NCI-H1048 (cell line): ENCODE data around the gene MSRB2.
"Not testable (repeated sequence)": the region's sequence is repeated elsewhere in the genome, so short reads cannot be mapped to it uniquely, and the experiment has no call there.

Experiments
- DNase-seq: peaks from one replicate; lab custom pipeline; 2025; lab: John Stamatoyannopoulos, UW

MSRB2 gene

GRCh38 chr10:23095404-23095965 is at the start of gene MSRB2:
MSRB2 (plus strand) TSS chr10:23095579; CDS start chr10:23095609, 30 bp downstream.
- peak; percentile 88 for DNase-seq

GRCh38 chr10:23046027-23046426 is 49.4 kb upstream of the MSRB2 start:
- DNase-seq: no peak

- DNase-seq: no peak
These were observed 48.0 kb upstream of the MSRB2 start for GRCh38 chr10:23047201-23048050.

- no peak for DNase-seq
These were observed 47.2 kb upstream of the MSRB2 start for GRCh38 chr10:23048191-23048590.

GRCh38 chr10:23051278-23051677 is 44.1 kb upstream of the MSRB2 start:
- DNase-seq: no peak

GRCh38 chr10:23051855-23052331 is 43.5 kb upstream of the MSRB2 start:
- DNase-seq: no peak

- no peak for DNase-seq
These were observed 42.3 kb upstream of the MSRB2 start for GRCh38 chr10:23053036-23053435.

- no peak for DNase-seq
These were observed 39.8 kb upstream of the MSRB2 start for GRCh38 chr10:23055424-23056185.

GRCh38 chr10:23056186-23056579 is 39.2 kb upstream of the MSRB2 start:
- DNase-seq: no peak

- DNase-seq: no peak
These were observed 37.0 kb upstream of the MSRB2 start for GRCh38 chr10:23058366-23058765.

- DNase-seq: no peak
These were observed 34.5 kb upstream of the MSRB2 start for GRCh38 chr10:23060918-23061317.

- no peak for DNase-seq
These were observed 32.1 kb upstream of the MSRB2 start for GRCh38 chr10:23063045-23063972.

- no peak for DNase-seq
These were observed 31.2 kb upstream of the MSRB2 start for GRCh38 chr10:23063973-23064812.

- not testable (repeated sequence) for DNase-seq
These were observed 30.6 kb upstream of the MSRB2 start for GRCh38 chr10:23064813-23065114.

- no peak for DNase-seq
These were observed 30.0 kb upstream of the MSRB2 start for GRCh38 chr10:23065181-23065948.

GRCh38 chr10:23067337-23067736 is 28.0 kb upstream of the MSRB2 start:
- DNase-seq: no peak

- peak; percentile 41 for DNase-seq
These were observed 27.2 kb upstream of the MSRB2 start for GRCh38 chr10:23067939-23068775.

GRCh38 chr10:23069019-23069815 is 26.2 kb upstream of the MSRB2 start:
- no peak for DNase-seq
